HG03025 (cell line): ENCODE measurements around the gene PRKG1.
"Not testable (repeated sequence)": the region's sequence is repeated elsewhere in the genome, so short reads cannot be mapped to it uniquely, and the experiment has no call there.

Experiments used
- ATAC-seq: cut with Tn5 transposase; IDR thresholded peaks from one replicate; pipeline ENCODE4 v1.9.1; 2021; ENCODE audit warnings: mild to moderate bottlenecking, moderate library complexity; ENCODE audit not compliant: unreplicated experiment, low FRiP score

PRKG1 gene

GRCh38 chr10:51672039-51672535 lies 597.8 kb downstream of the PRKG1 start:
- ATAC-seq: no peak

- no peak for ATAC-seq
These were observed 600.8 kb downstream of the PRKG1 start for GRCh38 chr10:51675088-51675487.

GRCh38 chr10:51679841-51680240 lies 605.6 kb downstream of the PRKG1 start:
- ATAC-seq: no peak

GRCh38 chr10:51683031-51683691 lies 608.9 kb downstream of the PRKG1 start:
- ATAC-seq: no peak

GRCh38 chr10:51685768-51686167 lies 611.5 kb downstream of the PRKG1 start:
- no peak for ATAC-seq

GRCh38 chr10:51687296-51687695 lies 613.0 kb downstream of the PRKG1 start:
- no peak for ATAC-seq

GRCh38 chr10:51688826-51689225 lies 614.5 kb downstream of the PRKG1 start:
- ATAC-seq: not testable (repeated sequence)

GRCh38 chr10:51689536-51689935 lies 615.2 kb downstream of the PRKG1 start:
- ATAC-seq: no peak

GRCh38 chr10:51691135-51691534 lies 616.8 kb downstream of the PRKG1 start:
- ATAC-seq: no peak

GRCh38 chr10:51694086-51694768 lies 619.9 kb downstream of the PRKG1 start:
- no peak for ATAC-seq

- no peak for ATAC-seq
These were observed 622.0 kb downstream of the PRKG1 start for GRCh38 chr10:51696251-51696650.

- no peak for ATAC-seq
These were observed 624.3 kb downstream of the PRKG1 start for GRCh38 chr10:51698473-51699063.

- ATAC-seq: peak; percentile 33
These were observed 624.8 kb downstream of the PRKG1 start for GRCh38 chr10:51699145-51699474.

- ATAC-seq: peak; percentile 92
These were observed 625.4 kb downstream of the PRKG1 start, which contains the start of gene CSTF2T for GRCh38 chr10:51699475-51700227. TSS of gene CSTF2T (minus strand) at chr10:51699595. CDS start at chr10:51699549, 46 bp downstream.

GRCh38 chr10:51700228-51700817 lies 626.0 kb downstream of the PRKG1 start:
- no peak for ATAC-seq

GRCh38 chr10:51705774-51706173 lies 631.5 kb downstream of the PRKG1 start:
- ATAC-seq: no peak

- ATAC-seq: no peak
These were observed 631.9 kb downstream of the PRKG1 start for GRCh38 chr10:51706225-51706624.

GRCh38 chr10:51707392-51707791 lies 633.1 kb downstream of the PRKG1 start:
- ATAC-seq: no peak

GRCh38 chr10:51707821-51708424 lies 633.6 kb downstream of the PRKG1 start:
- ATAC-seq: no peak

- no peak for ATAC-seq
These were observed 634.3 kb downstream of the PRKG1 start for GRCh38 chr10:51708609-51709008.
